SK-N-SH treated with all-trans-retinoic acid at 6 μM for 48 hours (cell line): Measurements from ENCODE around the gene MUC5AC.

Source experiments
- ARNTL ChIP-seq: fragments of 450-650 bp; formaldehyde crosslinking; IDR thresholded peaks from 2 replicates; pipeline ENCODE4 v1.5.0; 2020; ENCODE audit warnings: low read depth, mild to moderate bottlenecking, moderate library complexity, borderline replicate concordance
- ZFP30 ChIP-seq: fragments of 450-650 bp; formaldehyde crosslinking; IDR thresholded peaks from 2 replicates; pipeline ENCODE4 v1.5.0; 2022; ENCODE audit warnings: mild to moderate bottlenecking, moderate library complexity

DNA sequence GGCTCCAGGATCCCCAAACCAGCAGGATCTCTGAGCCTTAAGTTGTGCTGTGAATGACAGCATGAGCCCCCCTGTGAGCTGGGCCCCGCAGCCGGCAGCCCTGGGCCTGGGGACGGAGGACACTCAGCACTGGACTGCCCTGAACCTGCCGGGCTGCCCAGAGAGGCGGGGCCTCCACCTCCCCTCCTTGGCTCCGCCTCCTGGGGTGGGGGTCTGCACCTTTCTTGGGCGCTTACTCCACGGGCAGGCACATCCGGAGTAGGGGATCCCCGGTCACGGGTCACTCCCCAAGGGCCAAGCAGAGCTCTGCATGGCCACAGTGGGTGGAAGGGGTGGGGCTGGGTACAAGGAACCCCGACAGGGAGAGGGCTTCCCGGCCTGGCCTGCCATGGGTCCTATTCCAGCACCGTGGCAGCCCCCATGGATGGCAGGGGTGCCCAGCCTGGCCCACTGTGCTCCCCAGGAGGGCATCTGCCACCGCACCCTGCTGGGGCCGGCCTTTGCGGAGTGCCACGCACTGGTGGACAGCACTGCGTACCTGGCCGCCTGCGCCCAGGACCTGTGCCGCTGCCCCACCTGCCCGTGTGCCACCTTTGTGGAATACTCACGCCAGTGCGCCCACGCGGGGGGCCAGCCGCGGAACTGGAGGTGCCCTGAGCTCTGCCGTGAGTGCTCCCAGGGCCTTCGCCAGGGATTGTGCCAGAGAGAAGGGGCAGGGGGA, 70.5 kb downstream of the MUC5AC start:
- TF ChIP-seq ZFP30 (no peak), ARNTL (CRISPR knock-in tag) (no peak)
